IPS-20b (cell line): ENCODE measurements around the gene HECTD3.

ENCODE experiments used
- H3K27ac ChIP-seq: one replicate; pipeline ENCODE4 v1.5.1; 2013; ENCODE audit warnings: low read length
- H3K27me3 ChIP-seq: 2 replicates; pipeline ENCODE4 v1.6.1; 2013; ENCODE audit warnings: mild to moderate bottlenecking, low read length, inconsistent platforms; ENCODE audit not compliant: insufficient read depth
- H3K36me3 ChIP-seq: 2 replicates; pipeline ENCODE4 v1.6.1; 2013; ENCODE audit warnings: low read depth, mild to moderate bottlenecking, inconsistent platforms, low read length, moderate library complexity; ENCODE audit not compliant: insufficient read depth
- H3K4me1 ChIP-seq: 2 replicates; pipeline ENCODE4 v1.6.1; 2013; ENCODE audit warnings: mild to moderate bottlenecking, control low read depth, inconsistent platforms, low read length, moderate library complexity; ENCODE audit not compliant: insufficient read depth
- H3K4me3 ChIP-seq: 2 replicates; pipeline ENCODE4 v1.5.1; 2013; ENCODE audit warnings: mild to moderate bottlenecking, low read length, inconsistent platforms
- H3K9ac ChIP-seq: 2 replicates; pipeline ENCODE4 v1.6.1; 2013; ENCODE audit warnings: low read depth, mild to moderate bottlenecking, inconsistent platforms, low read length, moderate library complexity
- H3K9me3 ChIP-seq: 2 replicates; pipeline ENCODE4 v1.6.1; 2013; ENCODE audit warnings: mild to moderate bottlenecking, low read depth, low read length, inconsistent platforms; ENCODE audit not compliant: insufficient read depth

Gene HECTD3

GRCh38 chr1:45010855-45011811, at the start of gene HECTD3:
Gene HECTD3 (minus strand): TSS chr1:45011324. CDS start chr1:45011257, 67 bp downstream.
- H3K9ac ChIP-seq = peak within 1 kb of the TSS; percentile 84
- H3K27ac ChIP-seq = no peak within 1 kb of the TSS
- no peaks in the 10 kb centered on the region for H3K9me3 ChIP-seq
- peak within 1 kb of the TSS; percentile 85 for H3K4me3 ChIP-seq
- no peaks in the 10 kb centered on the region for H3K27me3 ChIP-seq
- peaks cover 47% of the 10 kb centered on the region for H3K36me3 ChIP-seq
- peaks cover 5% of the 10 kb centered on the region; the same call in 1 of the 2 replicates for H3K4me1 ChIP-seq

GRCh38 chr1:45059829-45060228, 48.7 kb upstream of the HECTD3 start:
- H3K9me3 ChIP-seq = no peaks in the 10 kb centered on the region
- H3K4me1 ChIP-seq = no peaks in the 10 kb centered on the region
- no peaks in the 10 kb centered on the region for H3K27me3 ChIP-seq
- no peaks in the 10 kb centered on the region for H3K36me3 ChIP-seq
- no peak overlapping the region for H3K4me3 ChIP-seq
- H3K9ac ChIP-seq = no peak overlapping the region
- H3K27ac ChIP-seq = no peak overlapping the region

- Histone ChIP-seq H3K4me3 (no peak overlapping the region), H3K27ac (no peak overlapping the region), H3K4me1 (no peaks in the 10 kb centered on the region), H3K36me3 (no peaks in the 10 kb centered on the region), H3K9me3 (no peaks in the 10 kb centered on the region), H3K27me3 (no peaks in the 10 kb centered on the region), H3K9ac (no peak overlapping the region)
Measured at GRCh38 chr1:45057542-45057941, 46.4 kb upstream of the HECTD3 start.

GRCh38 chr1:45051005-45051772, 40.1 kb upstream of the HECTD3 start:
- H3K4me1 ChIP-seq = no peaks in the 10 kb centered on the region
- no peak overlapping the region for H3K4me3 ChIP-seq
- no peak overlapping the region for H3K27ac ChIP-seq
- no peaks in the 10 kb centered on the region for H3K9me3 ChIP-seq
- H3K36me3 ChIP-seq = no peaks in the 10 kb centered on the region
- no peak overlapping the region for H3K9ac ChIP-seq
- H3K27me3 ChIP-seq = no peaks in the 10 kb centered on the region

GRCh38 chr1:45047032-45047431, 35.9 kb upstream of the HECTD3 start:
- H3K9me3 ChIP-seq = no peaks in the 10 kb centered on the region
- H3K9ac ChIP-seq = no peak overlapping the region
- H3K4me3 ChIP-seq = no peak overlapping the region
- H3K36me3 ChIP-seq = no peaks in the 10 kb centered on the region
- no peaks in the 10 kb centered on the region for H3K27me3 ChIP-seq
- H3K27ac ChIP-seq = no peak overlapping the region
- H3K4me1 ChIP-seq = no peaks in the 10 kb centered on the region

GRCh38 chr1:45044916-45045315, 33.8 kb upstream of the HECTD3 start:
- no peak overlapping the region for H3K4me3 ChIP-seq
- H3K4me1 ChIP-seq = no peaks in the 10 kb centered on the region
- H3K9me3 ChIP-seq = no peaks in the 10 kb centered on the region
- H3K27me3 ChIP-seq = no peaks in the 10 kb centered on the region
- H3K9ac ChIP-seq = no peak overlapping the region
- no peaks in the 10 kb centered on the region for H3K36me3 ChIP-seq
- no peak overlapping the region for H3K27ac ChIP-seq

- H3K27me3 ChIP-seq = no peaks in the 10 kb centered on the region
- H3K9ac ChIP-seq = no peak overlapping the region
- no peak overlapping the region for H3K27ac ChIP-seq
- no peaks in the 10 kb centered on the region for H3K4me1 ChIP-seq
- H3K36me3 ChIP-seq = no peaks in the 10 kb centered on the region
- H3K9me3 ChIP-seq = no peaks in the 10 kb centered on the region
- no peak overlapping the region for H3K4me3 ChIP-seq
Measured at GRCh38 chr1:45043094-45043493, 32.0 kb upstream of the HECTD3 start.

- H3K9me3 ChIP-seq = no peaks in the 10 kb centered on the region
- H3K36me3 ChIP-seq = no peaks in the 10 kb centered on the region
- H3K27ac ChIP-seq = no peak overlapping the region
- no peak overlapping the region for H3K4me3 ChIP-seq
- H3K9ac ChIP-seq = no peak overlapping the region
- H3K4me1 ChIP-seq = no peaks in the 10 kb centered on the region
- H3K27me3 ChIP-seq = no peaks in the 10 kb centered on the region
Measured at GRCh38 chr1:45040297-45040696, 29.2 kb upstream of the HECTD3 start.

GRCh38 chr1:45038661-45039364, 27.7 kb upstream of the HECTD3 start:
- Histone ChIP-seq H3K4me1 (no peaks in the 10 kb centered on the region), H3K27me3 (no peaks in the 10 kb centered on the region), H3K9me3 (no peaks in the 10 kb centered on the region), H3K4me3 (no peak overlapping the region), H3K36me3 (no peaks in the 10 kb centered on the region), H3K27ac (no peak overlapping the region), H3K9ac (no peak overlapping the region)

- H3K9me3 ChIP-seq = no peaks in the 10 kb centered on the region
- no peak overlapping the region for H3K27ac ChIP-seq
- no peak overlapping the region for H3K9ac ChIP-seq
- H3K36me3 ChIP-seq = no peaks in the 10 kb centered on the region
- no peak overlapping the region for H3K4me3 ChIP-seq
- H3K4me1 ChIP-seq = no peaks in the 10 kb centered on the region
- no peaks in the 10 kb centered on the region for H3K27me3 ChIP-seq
Measured at GRCh38 chr1:45038240-45038639, 27.1 kb upstream of the HECTD3 start.

GRCh38 chr1:45037456-45037855, 26.3 kb upstream of the HECTD3 start:
- Histone ChIP-seq H3K9ac (no peak overlapping the region), H3K36me3 (no peaks in the 10 kb centered on the region), H3K27me3 (no peaks in the 10 kb centered on the region), H3K9me3 (no peaks in the 10 kb centered on the region), H3K4me1 (no peaks in the 10 kb centered on the region), H3K4me3 (no peak overlapping the region), H3K27ac (no peak overlapping the region)
